Measurements from ENCODE around the gene PRIM2. TPM values are rescaled to one million over a fixed set of nuclear protein-coding genes. Genes with fewer than 3 reads are reported as not detected.

Gene PRIM2
- total and polyA plus RNA-seq, 2 of the 4 experiments (the other 2 are of a cell fraction), result 11.8 to 37.5 TPM

DNA sequence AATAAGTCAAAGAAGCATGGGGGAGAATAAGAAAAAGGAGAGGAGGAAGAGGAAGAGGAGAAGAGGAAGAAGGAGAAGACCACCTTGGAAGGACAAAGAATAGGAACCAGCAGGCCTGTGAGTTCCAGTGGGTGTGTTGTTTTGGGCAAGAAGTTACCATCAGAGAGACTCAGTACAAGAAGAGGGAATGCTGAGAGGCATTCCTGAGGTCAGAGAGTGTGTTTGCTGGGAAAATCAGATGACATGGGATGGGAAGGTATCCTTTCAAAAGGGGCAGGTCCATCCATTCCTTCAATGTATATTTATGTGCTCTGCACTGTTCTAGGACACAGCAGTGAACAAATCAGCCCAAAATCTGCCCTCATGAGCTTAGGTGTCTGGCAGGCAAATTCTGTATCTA, 40.5 kb upstream of the PRIM2 start:
- dilution Hi-C loops (cut with HindIII; ENCODE audit: low sequenced_read_pairs, unreplicated experiment) (no loop called here), in situ Hi-C loops (cut with MboI; ENCODE audit: low sequenced_read_pairs) (no loop called here)
- peak overlapping the region; percentile 54 for H2AFZ ChIP-seq (replicated peaks; ENCODE audit: low read length, poor library complexity)

More for the DNA sequence above, 40.5 kb upstream of the PRIM2 start:
- H2BK5ac ChIP-seq (ENCODE audit: low read depth, low read length, poor library complexity, severe bottlenecking), result no peak overlapping the region
- H3K27ac ChIP-seq (ENCODE audit: insufficient read depth, low read length), result no peak overlapping the region
- TF ChIP-seq CHD1 (IDR thresholded peaks at IDR 0.05; ENCODE audit: low read depth, low read length) (no peak), MAFK (IDR thresholded peaks at IDR 0.05; ENCODE audit: low read depth, low read length) (no peak), SMC3 (IDR thresholded peaks at IDR 0.05; ENCODE audit: low read depth, low read length) (no peak), RAD21 (IDR thresholded peaks at IDR 0.05; ENCODE audit: low read length) (no peak), MXI1 (IDR thresholded peaks at IDR 0.05; ENCODE audit: borderline replicate concordance, low read depth, low read length) (no peak), RFX5 (IDR thresholded peaks at IDR 0.05; ENCODE audit: low read depth, low read length) (no peak), NFE2L2 (IDR thresholded peaks at IDR 0.05; ENCODE audit: low read depth, low read length) (no peak), RCOR1 (IDR thresholded peaks at IDR 0.05; ENCODE audit: insufficient replicate concordance, low read length) (no peak), BHLHE40 (IDR thresholded peaks at IDR 0.05; ENCODE audit: low read depth, low read length) (no peak), POLR2A (IDR thresholded peaks at IDR 0.05; ENCODE audit: low read depth, low read length) (no peak), CEBPB (IDR thresholded peaks at IDR 0.05; ENCODE audit: low read depth, low read length) (no peak)
- TF ChIP-seq, protein P1, sequence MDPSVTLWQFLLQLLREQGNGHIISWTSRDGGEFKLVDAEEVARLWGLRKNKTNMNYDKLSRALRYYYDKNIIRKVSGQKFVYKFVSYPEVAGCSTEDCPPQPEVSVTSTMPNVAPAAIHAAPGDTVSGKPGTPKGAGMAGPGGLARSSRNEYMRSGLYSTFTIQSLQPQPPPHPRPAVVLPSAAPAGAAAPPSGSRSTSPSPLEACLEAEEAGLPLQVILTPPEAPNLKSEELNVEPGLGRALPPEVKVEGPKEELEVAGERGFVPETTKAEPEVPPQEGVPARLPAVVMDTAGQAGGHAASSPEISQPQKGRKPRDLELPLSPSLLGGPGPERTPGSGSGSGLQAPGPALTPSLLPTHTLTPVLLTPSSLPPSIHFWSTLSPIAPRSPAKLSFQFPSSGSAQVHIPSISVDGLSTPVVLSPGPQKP (IDR thresholded peaks at IDR 0.05; ENCODE audit: borderline replicate concordance, low read depth, low read length), result no peak
- TF ChIP-seq, protein P2, sequence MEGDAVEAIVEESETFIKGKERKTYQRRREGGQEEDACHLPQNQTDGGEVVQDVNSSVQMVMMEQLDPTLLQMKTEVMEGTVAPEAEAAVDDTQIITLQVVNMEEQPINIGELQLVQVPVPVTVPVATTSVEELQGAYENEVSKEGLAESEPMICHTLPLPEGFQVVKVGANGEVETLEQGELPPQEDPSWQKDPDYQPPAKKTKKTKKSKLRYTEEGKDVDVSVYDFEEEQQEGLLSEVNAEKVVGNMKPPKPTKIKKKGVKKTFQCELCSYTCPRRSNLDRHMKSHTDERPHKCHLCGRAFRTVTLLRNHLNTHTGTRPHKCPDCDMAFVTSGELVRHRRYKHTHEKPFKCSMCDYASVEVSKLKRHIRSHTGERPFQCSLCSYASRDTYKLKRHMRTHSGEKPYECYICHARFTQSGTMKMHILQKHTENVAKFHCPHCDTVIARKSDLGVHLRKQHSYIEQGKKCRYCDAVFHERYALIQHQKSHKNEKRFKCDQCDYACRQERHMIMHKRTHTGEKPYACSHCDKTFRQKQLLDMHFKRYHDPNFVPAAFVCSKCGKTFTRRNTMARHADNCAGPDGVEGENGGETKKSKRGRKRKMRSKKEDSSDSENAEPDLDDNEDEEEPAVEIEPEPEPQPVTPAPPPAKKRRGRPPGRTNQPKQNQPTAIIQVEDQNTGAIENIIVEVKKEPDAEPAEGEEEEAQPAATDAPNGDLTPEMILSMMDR (conservative IDR thresholded peaks at IDR 0.05; ENCODE audit: low read depth, low read length), result no peak
- no peak overlapping the region for H3K4me3 ChIP-seq (ENCODE audit: insufficient read depth, low read depth, low read length)
- no peaks in the 10 kb centered on the region for H3K9me1 ChIP-seq (ENCODE audit: insufficient read depth, low read length)
- peak overlapping the region; percentile 74 for H3K14ac ChIP-seq (replicated peaks; ENCODE audit: low read depth, low read length)
- H4K5ac ChIP-seq (ENCODE audit: low read depth, low read length), result no peak overlapping the region
- peak overlapping the region in 1 of 2 experiments; percentile 6; a peak in 1 of 4 replicates for H4K8ac ChIP-seq (ENCODE audit: low read depth in 2 of 2, low read length in 2 of 2)
- H4K20me1 ChIP-seq (ENCODE audit: insufficient read depth, low read length), result no peaks in the 10 kb centered on the region
- H3K9ac ChIP-seq (ENCODE audit: low read depth, low read length), result no peak overlapping the region
- ATAC-seq (ENCODE audit: low read depth) (peak; percentile 89), DNase-seq (no peak)
- H2BK15ac ChIP-seq (ENCODE audit: low read depth, low read length), result 0 out of 3 replicates have a peak overlapping the region, but pooled peaks have one; percentile 47
- ChIA-PET POLR2A (ENCODE audit: unreplicated experiment) (no interaction called here), CTCF (interaction anchor here (1.6 kb wide), 1 partner anchor 9 kb away, joined by 4 read pairs; no protein-coding TSS in a partner anchor)
- peak overlapping the region; percentile 52; the same call in 1 of the 2 replicates for H2BK120ac ChIP-seq (ENCODE audit: low read depth, low read length)
- H3K18ac ChIP-seq (ENCODE audit: low read depth, low read length), result peak overlapping the region; percentile 30
- no peak overlapping the region for H3K23ac ChIP-seq (ENCODE audit: low read depth, low read length)
- H3K4ac ChIP-seq (ENCODE audit: low read depth, low read length), result peak overlapping the region; percentile 48
- H4K91ac ChIP-seq (ENCODE audit: insufficient read depth, low read depth, low read length), result peak overlapping the region; percentile 39; the same call in 1 of the 2 replicates
- no peaks in the 10 kb centered on the region for H3K27me3 ChIP-seq (ENCODE audit: control insufficient read depth, insufficient read depth, low read length)
- 0 out of 2 replicates have a peak overlapping the region, but pooled peaks have one; percentile 3 for H3K4me2 ChIP-seq (ENCODE audit: low read depth, low read length)
- H2AK5ac ChIP-seq (ENCODE audit: low read depth, low read length), result no peak overlapping the region
- H3K56ac ChIP-seq (ENCODE audit: extremely low read depth, insufficient read depth, low read length), result no peak overlapping the region
- intact Hi-C loops (cut with micrococcal nuclease), result no loop called here
- peak overlapping the region; percentile 41; the same call in 1 of the 2 replicates for H2BK20ac ChIP-seq (ENCODE audit: low read depth, low read length)
- no peaks in the 10 kb centered on the region for H3K36me3 ChIP-seq (ENCODE audit: control insufficient read depth, insufficient read depth, low read length)
- peak overlapping the region; percentile 39 for H2AK9ac ChIP-seq (replicated peaks; ENCODE audit: low read depth, low read length, poor library complexity)
- peaks cover 4% of the 10 kb centered on the region; the same call in 1 of the 2 replicates for H3K4me1 ChIP-seq (ENCODE audit: control insufficient read depth, insufficient read depth, low read length)
- H3K79me1 ChIP-seq (ENCODE audit: low read depth in 1 of 2, low read length in 2 of 2), result no peaks in the 10 kb centered on the region
- no TSS peak for BruUV-seq (replicated peaks)
- H3K9me3 ChIP-seq (ENCODE audit: control insufficient read depth, insufficient read depth, low read length), result peaks cover 2% of the 10 kb centered on the region; the same call in 1 of the 2 replicates

Data from IMR-90 (cell line).